Uterus (tissue), 4 donors: ENCODE results near the gene CD248. TPM values are rescaled to one million over a fixed set of nuclear protein-coding genes. Genes with fewer than 3 reads are reported as not detected.
A peak's percentile ranks its signal among the peaks of the same experiment; 100 is the strongest.

Source experiments
- DNase-seq, 2 donors: peaks; one replicate each; pipeline ENCODE4 v3.0.0-alpha.2; 2019 to 2020
- H3K27ac ChIP-seq, 2 donors: fragments of 200-600 bp; sonication (generic); 1 replicate in 1 of 2; 2 replicates in 1 of 2; pipeline ENCODE4 v1.5.1; 2016 to 2018
- H3K27me3 ChIP-seq, 2 donors: fragments of 200-600 bp; sonication (generic); one replicate each; pipeline ENCODE4 v1.5.1; 2018 to 2019; ENCODE audit warnings: control low read depth in 1 of 2
- H3K36me3 ChIP-seq, 2 donors: fragments of 200-600 bp; sonication (generic); one replicate each; pipeline ENCODE4 v1.5.1; 2019; ENCODE audit warnings: control low read depth in 1 of 2
- H3K4me1 ChIP-seq, 2 donors: fragments of 200-600 bp; sonication (generic); one replicate each; pipeline ENCODE4 v1.5.1; 2018 to 2019; ENCODE audit warnings: control low read depth in 1 of 2
- H3K4me3 ChIP-seq, 2 donors: fragments of 200-600 bp; sonication (generic); 1 replicate in 1 of 2; 2 replicates in 1 of 2; pipeline ENCODE4 v1.5.1; 2018 to 2019; ENCODE audit warnings: mild to moderate bottlenecking in 1 of 2
- H3K9me3 ChIP-seq, 2 donors: fragments of 200-600 bp; sonication (generic); one replicate each; pipeline ENCODE4 v1.5.1; 2019; ENCODE audit warnings: control low read depth in 1 of 2
- CTCF ChIP-seq, 4 experiments: fragments of 200-600 bp in 2 of 4; fragments of 450-650 bp in 2 of 4; sonication (generic) in 2 of 4; IDR thresholded peaks; one replicate each; pipeline ENCODE4 v1.5.1; 2016 to 2019; ENCODE audit warnings: antibody characterized with exemption in 4 of 4, mild to moderate bottlenecking in 2 of 4, moderate library complexity in 1 of 4
- POLR2A ChIP-seq, 2 donors: fragments of 450-650 bp; IDR thresholded peaks; one replicate each; pipeline ENCODE4 v1.6.1; 2016; ENCODE audit warnings: antibody characterized with exemption in 2 of 2, mild to moderate bottlenecking in 1 of 2, moderate library complexity in 1 of 2
- intact Hi-C: fragments of 100-400 bp; cut with DNase I; formaldehyde crosslinking; loops from one replicate; pipeline ENCODE4 v1.15.1; 2023; ENCODE audit warnings: low total_unique reads
- total RNA-seq, 4 donors: library from RNA; depleted of rRNA in 3 of 4; stranded (reverse); fragments of >200 nt in 3 of 4; gene quantifications; one replicate each; pipeline versions ENCODE4 v1.1.0 to v1.2.4, GENCODE V29; 2014 to 2023
- donor health status: DM: yes; HTN: yes; CAD: no.

The CD248 gene
- total RNA-seq, 4 donors from 2014 or later, result 14.1 to 91.2 (median 46.2) TPM

DNA sequence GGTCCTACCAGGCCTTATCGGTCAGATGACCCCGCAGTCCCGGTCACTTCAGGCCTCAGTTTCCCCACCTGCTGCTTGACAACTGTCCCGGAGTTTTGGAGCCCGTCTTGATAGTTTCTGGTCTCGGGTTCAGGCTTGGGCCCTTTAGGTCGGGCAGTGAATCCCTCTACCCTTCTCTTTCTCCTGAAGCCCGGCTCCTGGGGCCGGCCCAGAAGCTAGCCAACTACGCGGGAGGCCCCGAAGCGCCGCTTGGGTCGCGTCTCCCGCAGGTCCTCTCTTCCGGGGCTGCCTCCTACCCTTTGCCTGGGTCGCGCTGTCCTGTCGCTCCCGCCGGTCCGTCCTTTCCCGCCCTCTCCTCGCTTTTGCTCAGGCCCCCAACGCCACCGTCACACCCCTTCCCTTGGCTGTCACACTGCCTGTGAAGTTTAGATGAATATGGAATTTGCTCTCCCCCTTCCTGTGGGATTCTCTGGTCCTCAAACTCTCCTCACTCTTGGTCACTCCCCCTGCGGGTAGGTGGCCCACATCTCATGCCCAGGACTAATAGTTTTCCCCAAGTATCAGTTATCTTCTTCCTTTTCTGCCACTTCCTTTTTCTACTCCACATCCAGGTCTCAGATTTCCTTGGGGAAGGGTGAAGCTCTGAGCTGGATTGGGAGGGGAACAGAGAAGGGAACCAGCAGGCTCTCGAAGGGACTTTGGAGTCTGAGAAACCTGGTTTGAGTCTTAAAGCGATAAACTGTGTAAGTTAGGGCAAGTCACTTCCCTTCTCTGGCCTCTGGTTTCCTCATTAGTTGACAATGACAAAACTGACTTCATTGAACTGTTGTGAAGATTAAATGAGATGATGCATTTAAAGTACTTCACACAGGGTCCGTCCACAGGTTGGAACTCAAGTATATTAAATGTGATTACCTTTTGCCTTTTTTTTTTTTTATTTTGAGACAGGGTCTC lies 47.6 kb downstream of the CD248 start:
- intact Hi-C loops, result no loop called here
- no peak for TF ChIP-seq POLR2A (IDR thresholded peaks at IDR 0.05)
- no peak for TF ChIP-seq CTCF (IDR thresholded peaks at IDR 0.05)
- no peak for DNase-seq
- Histone ChIP-seq H3K9me3 (no peaks in the 10 kb centered on the region), H3K4me3 (peak overlapping the region; percentile 59 to 97), H3K27me3 (no peaks in the 10 kb centered on the region), H3K36me3 (no peaks in the 10 kb centered on the region), H3K27ac (peak overlapping the region; percentile 97), H3K4me1 (peaks cover 6 to 14% of the 10 kb centered on the region in 2 donors)

GRCh38 chr11:66268244-66268951 lies 48.4 kb downstream of the CD248 start, which contains the start of gene RAB1B:
RAB1B (plus strand) TSS chr11:66268639; CDS start chr11:66268680, 41 bp downstream.
- intact Hi-C loops, result no loop called here
- TF ChIP-seq CTCF (IDR thresholded peaks at IDR 0.05), result peak in 1 of 4 experiments; percentile 2
- peak; percentile 81 to 82 for TF ChIP-seq POLR2A (IDR thresholded peaks at IDR 0.05)
- Histone ChIP-seq H3K4me3 (peak within 1 kb of the TSS; percentile 59 to 97), H3K27ac (peak within 1 kb of the TSS; percentile 97), H3K4me1 (peaks cover 6 to 14% of the 10 kb centered on the region in 2 donors), H3K36me3 (no peaks in the 10 kb centered on the region), H3K9me3 (no peaks in the 10 kb centered on the region), H3K27me3 (no peaks in the 10 kb centered on the region)
- DNase-seq, result peak; percentile 100

DNA sequence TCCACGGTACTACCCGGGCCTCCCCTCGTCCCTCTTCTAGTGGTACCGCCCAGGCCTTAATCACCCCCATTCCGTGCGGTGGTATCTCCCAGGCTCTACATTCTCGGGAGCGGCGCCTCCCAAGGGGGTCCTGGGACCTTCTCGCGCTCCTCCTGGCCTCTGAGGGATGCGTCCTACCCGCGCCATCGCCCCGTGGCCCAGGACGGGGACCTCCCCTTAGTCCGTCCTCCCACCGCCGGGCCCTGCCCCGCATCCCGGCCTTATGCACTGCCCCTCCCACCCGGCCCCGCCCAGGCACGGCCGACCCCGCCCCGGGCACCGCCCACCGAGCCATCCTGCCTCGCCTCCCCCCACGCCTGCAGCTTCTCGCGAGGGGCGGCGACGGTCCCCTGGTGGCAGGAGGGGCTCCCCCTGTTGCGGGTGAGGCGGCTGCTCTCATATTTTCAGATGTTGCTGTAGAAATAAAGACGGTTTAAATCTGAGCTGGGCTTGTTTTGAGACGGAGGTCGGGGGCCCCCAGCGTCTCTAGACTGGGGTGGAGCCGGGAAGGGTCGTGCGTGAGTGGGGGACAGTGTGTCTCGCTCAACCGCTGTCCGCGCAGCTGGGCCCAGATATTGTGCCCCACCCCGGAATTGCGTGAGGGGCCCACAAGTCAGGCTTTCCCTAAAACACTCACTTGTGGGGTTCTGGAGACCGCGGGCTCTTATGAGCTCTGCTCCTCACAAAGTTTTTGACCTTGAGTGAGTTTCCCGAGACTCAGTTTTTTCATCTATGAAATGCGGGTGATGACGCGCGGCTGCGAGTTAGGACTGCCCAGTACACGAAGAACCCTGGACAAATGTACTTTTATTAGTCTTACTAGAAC lies 49.2 kb downstream of the CD248 start:
- intact Hi-C loops, result no loop called here
- no peaks in the 10 kb centered on the region for H3K36me3 ChIP-seq
- DNase-seq, result peak; percentile 92
- H3K4me1 ChIP-seq, result peaks cover 6 to 14% of the 10 kb centered on the region in 2 donors
- peak overlapping the region; percentile 59 to 97 for H3K4me3 ChIP-seq
- no peaks in the 10 kb centered on the region for H3K9me3 ChIP-seq
- H3K27me3 ChIP-seq, result no peaks in the 10 kb centered on the region
- TF ChIP-seq CTCF (IDR thresholded peaks at IDR 0.05) (peak in 2 of 4 experiments; percentile 10 to 51), POLR2A (IDR thresholded peaks at IDR 0.05) (peak; percentile 54 to 63)
- H3K27ac ChIP-seq, result peak overlapping the region; percentile 97

DNA sequence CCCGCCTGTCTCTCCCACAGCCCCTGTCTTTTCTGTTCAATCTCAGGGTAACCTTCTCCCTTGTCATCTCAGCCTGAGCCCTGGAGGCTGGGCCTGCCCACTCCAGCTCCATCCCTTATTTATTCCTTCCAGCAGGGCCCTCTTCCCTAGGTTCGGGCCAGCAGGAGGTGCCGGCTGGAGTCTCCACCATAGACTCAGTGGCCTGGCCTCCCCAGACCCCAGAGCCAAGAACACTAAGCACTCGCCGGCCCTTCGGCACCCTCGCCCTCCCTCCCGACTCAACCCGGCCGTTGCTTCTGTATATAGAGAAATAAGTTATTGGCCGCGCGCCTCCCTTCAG lies 49.8 kb downstream of the CD248 start:
- TF ChIP-seq CTCF (IDR thresholded peaks at IDR 0.05), result no peak
- TF ChIP-seq POLR2A (IDR thresholded peaks at IDR 0.05), result no peak
- H3K4me1 ChIP-seq, result peaks cover 6 to 14% of the 10 kb centered on the region in 2 donors
- intact Hi-C loops, result no loop called here

More for the DNA sequence above, 49.8 kb downstream of the CD248 start:
- Histone ChIP-seq H3K9me3 (no peaks in the 10 kb centered on the region), H3K27ac (peak overlapping the region; percentile 97), H3K27me3 (no peaks in the 10 kb centered on the region), H3K36me3 (no peaks in the 10 kb centered on the region), H3K4me3 (peak overlapping the region; percentile 59 to 97)
- no peak for DNase-seq
